GM21825 (cell line): ENCODE results near the gene ACKR1.

Experiments
- ATAC-seq: cut with Tn5 transposase; IDR thresholded peaks from one replicate; pipeline ENCODE4 v1.9.1; 2021; ENCODE audit warnings: mild to moderate bottlenecking, moderate library complexity; ENCODE audit not compliant: unreplicated experiment

The ACKR1 gene

GRCh38 chr1:159187033-159187432, 17.6 kb upstream of the ACKR1 start:
- ATAC-seq: no peak

DNA sequence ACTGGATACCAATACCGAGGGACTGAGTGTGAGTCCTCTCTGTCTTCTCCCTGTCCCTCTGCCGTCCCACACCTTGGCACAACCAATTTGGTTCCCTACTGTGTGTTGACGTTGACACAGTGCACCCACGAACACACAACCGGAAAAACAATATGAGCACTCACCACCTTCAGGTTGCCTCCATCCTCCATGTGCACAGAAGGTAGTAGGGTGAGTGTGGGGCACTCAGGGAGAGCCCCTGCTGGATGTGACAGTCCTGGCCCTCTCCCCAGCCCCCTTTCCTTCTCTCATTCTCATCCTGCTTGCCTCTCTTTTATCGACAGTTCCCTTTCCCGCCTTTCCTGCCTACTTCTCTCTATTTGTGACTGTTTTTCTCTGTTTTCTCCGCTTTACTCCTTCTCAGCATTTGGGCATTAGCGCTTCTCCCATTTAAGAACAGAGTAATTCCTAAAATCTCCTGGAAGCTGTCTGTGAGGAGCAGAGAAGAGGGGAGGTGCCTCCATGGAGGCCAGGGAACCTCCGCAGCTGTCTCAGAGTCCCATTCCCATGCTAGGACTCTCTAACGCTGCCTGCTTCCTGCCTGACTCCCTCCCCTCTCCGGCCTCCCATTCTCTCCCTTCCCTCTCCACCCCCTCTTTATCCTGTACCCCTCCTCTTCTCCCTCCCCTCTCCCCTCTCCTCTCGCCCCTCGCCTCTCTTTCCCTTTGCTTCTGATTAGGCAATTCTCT, 16.9 kb upstream of the ACKR1 start:
- no peak for ATAC-seq

GRCh38 chr1:159188375-159188788, 16.3 kb upstream of the ACKR1 start:
- ATAC-seq: peak; percentile 63

DNA sequence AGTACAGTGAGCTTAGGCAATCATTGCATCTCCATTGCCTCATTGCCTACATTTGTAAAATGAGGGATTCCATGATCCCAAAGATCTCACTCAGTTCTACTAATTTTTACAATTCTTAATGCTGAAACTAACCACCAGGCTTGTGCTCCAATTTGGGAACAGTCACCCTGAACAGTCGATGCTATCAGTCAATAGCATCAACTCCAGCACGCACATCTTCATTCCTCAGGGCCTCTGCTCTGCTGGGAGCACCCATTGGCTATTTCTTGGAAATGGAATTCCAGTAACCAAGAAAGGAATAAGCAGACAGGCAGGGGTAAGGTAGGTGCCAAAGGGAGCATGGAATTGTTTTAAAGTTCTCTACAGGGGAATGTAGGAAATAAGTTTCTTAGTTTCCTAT, 14.2 kb upstream of the ACKR1 start:
- no peak for ATAC-seq

- no peak for ATAC-seq
Observed at GRCh38 chr1:159196543-159196942, 8.1 kb upstream of the ACKR1 start.

DNA sequence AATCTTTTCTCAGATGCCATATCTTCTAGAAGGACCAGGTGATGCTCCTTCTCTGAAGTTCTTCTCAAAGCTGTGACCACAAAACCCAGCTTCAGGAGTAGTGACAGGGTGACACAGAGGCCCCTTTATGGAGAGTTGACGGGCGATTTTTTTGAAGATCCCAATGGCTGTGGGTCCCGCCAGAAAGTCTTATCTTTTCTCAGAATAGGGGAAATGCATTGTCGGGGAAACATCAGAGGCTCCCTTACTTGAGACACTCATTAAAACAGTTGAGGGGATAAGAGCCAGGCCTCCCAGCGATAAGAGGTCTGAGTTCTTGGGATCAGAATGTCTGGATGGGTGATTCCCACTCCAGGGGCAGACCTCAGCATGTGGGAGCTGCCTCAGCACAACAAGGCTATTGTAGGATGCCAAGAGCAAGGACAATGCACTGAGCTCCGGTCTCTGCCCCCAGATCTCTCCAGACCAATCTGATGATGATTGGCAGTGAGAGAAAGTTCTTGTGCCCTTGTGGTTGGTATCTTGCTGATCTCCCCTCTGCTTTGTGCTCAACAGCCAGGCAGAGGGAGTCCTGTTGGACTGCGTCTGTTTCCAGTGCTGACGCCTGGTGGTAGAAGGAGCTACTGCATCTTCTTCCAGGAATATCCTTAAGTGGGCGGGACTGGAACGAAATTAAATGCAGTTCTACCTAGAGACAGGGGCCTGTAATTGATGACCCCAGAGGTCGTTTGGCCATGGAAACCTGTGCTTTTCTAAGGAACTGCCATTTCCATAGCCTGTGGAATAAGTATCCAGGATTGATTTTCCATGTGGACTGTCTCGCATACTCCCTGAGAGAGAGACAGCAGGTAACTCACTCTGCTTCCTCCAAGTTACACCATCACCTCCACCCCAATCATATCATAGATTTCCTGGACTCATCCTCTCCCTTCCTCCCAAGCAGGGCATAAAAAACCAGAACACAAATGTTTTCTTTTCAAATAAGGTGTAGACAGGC, 6.8 kb upstream of the ACKR1 start:
- no peak for ATAC-seq

GRCh38 chr1:159199901-159200300, 4.8 kb upstream of the ACKR1 start:
- no peak for ATAC-seq

DNA sequence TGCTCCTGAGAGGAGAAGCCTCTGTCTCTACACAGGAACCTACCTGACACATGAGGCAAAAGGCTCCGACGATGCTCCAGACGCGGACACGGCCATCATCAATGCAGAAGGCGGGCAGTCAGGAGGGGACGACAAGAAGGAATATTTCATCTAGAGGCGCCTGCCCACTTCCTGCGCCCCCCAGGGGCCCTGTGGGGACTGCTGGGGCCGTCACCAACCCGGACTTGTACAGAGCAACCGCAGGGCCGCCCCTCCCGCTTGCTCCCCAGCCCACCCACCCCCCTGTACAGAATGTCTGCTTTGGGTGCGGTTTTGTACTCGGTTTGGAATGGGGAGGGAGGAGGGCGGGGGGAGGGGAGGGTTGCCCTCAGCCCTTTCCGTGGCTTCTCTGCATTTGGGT, 3.9 kb upstream of the ACKR1 start:
- no peak for ATAC-seq

- no peak for ATAC-seq
Observed at GRCh38 chr1:159201642-159202041, 3.0 kb upstream of the ACKR1 start.

DNA sequence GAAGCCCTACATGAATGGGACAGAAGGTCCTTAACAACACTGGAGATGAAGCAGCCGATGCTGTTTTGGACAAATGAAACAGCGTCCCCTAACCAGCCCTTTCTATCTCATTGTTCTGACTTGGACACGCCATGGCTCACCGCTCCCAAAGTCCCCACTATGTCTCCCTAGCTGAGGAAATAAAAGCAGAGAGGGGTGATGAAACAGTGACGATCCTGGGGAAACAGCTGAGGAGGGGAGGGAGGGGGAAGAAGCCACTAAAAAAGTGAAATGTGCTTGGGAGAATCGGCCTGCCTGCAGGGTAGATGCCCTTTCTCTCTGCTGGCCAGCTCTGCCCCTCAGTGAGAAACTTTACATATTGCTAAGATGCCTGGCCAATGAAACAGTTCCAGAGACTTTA, 1.1 kb upstream of the ACKR1 start:
- ATAC-seq: no peak

DNA sequence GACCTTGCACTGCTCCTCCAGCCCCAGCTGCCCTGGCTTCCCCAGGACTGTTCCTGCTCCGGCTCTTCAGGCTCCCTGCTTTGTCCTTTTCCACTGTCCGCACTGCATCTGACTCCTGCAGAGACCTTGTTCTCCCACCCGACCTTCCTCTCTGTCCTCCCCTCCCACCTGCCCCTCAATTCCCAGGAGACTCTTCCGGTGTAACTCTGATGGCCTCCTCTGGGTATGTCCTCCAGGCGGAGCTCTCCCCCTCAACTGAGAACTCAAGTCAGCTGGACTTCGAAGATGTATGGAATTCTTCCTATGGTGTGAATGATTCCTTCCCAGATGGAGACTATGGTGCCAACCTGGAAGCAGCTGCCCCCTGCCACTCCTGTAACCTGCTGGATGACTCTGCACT, 550 bp downstream of the ACKR1 start:
- ATAC-seq: no peak

- no peak for ATAC-seq
Observed at GRCh38 chr1:159206110-159206509, 1.4 kb downstream of the ACKR1 start.

- no peak for ATAC-seq
Observed at GRCh38 chr1:159207080-159207479, 2.4 kb downstream of the ACKR1 start.

DNA sequence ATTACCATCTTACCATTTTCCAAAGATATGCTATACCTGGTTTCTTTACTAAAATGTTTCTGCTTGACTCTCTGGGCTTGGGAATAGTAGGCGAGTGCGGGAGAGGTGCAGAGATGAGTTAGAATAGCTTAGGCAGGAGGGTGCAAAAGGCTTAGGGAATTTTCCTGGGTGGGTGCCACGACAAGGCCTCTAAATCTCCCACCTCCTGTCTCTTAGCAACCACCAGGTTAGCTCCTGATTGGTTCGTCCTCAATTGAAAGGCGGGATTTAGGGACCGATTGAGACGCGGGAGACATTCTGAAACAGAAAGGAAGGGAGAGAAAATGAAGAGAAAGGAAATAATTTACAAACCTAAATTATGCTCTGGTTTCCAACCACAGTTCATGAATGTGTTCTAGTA, 3.1 kb downstream of the ACKR1 start:
- ATAC-seq: no peak

GRCh38 chr1:159208175-159208825, 3.6 kb downstream of the ACKR1 start:
- no peak for ATAC-seq

DNA sequence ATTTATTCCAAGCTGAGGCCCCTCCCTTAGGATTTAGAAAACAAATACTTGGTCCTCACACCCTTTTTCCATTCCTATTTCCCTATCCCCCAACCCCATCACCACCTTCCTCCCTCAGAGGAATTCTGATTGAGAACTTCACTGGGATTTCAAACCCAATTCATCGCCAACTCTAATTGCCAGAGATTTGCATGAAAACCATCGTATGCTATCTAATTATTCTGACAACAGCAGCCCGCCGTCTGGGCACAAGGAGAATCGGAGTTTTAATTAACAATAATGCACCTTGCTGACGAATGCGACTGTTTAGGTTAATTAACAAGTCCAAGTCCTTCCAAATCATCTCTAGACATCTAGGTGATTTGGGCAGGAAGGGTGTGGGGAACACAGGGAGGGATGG, 4.4 kb downstream of the ACKR1 start:
- ATAC-seq: no peak

- ATAC-seq: no peak
Observed at GRCh38 chr1:159211331-159212136, 6.9 kb downstream of the ACKR1 start.

- ATAC-seq: no peak
Observed at GRCh38 chr1:159212596-159212995, 7.9 kb downstream of the ACKR1 start.

GRCh38 chr1:159214149-159214760, 9.6 kb downstream of the ACKR1 start:
- no peak for ATAC-seq
